GM21526 (cell line): Measurements from ENCODE around the gene ZBTB7C.

Experiments
- ATAC-seq: cut with Tn5 transposase; IDR thresholded peaks from one replicate; pipeline ENCODE4 v1.9.1; 2021; ENCODE audit warnings: moderate library complexity; ENCODE audit not compliant: unreplicated experiment, low FRiP score

The ZBTB7C gene

DNA sequence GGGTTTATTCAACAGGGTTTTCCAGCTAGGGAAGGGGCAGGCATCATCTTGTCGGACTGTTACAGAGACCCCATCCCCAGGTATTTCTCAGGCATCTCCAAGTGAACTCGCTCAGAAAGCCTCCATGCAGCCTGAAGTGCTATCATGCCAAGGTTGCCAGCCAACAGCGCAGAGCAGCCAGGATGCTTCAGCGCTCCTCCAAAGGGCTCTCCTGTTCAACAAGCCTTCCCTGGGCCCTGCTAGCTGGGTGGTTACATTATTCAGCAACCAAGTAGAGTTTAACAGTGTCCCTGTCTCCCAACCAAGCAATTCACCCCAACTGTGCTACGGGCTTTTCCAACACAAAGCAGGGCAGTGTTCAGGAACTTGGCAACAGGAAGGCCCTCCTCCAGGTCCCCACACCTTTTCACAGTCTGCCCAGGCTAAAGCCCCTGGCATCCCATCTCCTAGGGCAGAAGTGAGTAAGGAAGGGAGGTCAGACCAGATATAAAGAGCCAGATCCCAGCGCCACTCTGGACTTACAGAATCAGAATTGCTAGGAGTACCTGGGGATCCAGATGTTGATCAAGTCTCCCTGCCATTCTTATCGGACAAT, 52.9 kb downstream of the ZBTB7C start:
- no peak for ATAC-seq

DNA sequence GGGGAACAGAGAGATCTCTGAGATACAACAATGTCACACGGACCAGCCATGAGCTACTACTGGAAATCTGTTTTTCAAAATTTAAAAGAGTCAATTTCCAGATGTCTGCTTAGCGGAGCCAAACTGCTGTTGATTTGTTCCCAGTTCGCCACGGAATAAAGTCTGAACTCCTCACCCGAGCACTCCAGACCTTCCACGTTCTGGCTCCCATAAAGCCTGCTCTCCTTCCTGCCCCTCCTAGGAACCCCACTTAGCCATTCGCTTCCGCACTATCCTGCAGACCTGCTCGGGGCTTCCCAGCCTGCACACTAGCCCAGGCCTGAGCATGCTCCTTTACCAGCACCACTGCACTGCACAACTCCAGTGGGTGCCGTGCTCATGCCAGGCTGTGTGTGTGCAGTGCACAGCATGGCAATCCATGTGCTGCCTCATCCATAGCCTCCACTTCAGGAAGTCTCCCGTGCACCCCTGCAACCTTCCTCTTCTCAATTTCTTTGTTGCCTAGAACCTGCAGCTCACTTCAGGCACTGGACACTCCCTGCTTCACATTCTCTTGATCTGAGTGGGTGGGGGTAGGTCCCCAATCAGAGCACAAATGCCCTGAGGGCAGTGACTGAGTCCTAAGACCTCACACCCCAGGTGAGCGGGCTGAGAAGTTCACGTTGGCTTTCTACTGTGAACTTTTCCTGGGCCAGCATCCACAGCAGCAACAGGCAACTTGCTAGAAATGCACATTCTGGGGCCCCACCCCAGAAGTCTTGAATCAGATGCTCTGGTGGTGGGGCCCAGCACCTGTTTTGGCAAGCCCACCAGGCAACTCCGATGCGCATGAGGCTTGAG, 53.7 kb downstream of the ZBTB7C start:
- ATAC-seq: no peak

DNA sequence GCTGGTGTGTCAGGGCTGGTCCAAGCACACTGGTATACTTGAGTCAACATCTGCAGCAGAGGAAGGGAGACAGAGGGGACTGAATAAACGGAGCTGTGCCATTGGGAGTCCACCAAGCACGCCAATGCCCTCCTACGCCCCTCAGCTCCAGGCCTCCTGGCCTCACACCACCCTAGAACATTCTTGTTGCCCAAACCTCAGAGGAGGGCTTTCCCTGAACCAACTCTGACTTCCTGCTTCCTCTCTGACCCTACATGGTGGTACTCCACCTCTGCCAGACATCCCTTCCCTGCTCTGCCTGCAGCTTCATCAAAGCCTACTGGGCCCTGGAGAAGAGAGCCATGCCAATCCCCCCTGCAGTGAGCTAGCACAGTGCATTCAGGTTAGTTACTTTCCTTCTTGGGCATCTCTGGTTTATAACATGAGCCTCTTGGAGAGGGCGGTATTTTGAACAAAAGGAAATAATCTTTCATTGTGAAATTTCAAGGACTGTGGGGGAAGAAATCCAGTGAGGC, 54.4 kb downstream of the ZBTB7C start:
- no peak for ATAC-seq

DNA sequence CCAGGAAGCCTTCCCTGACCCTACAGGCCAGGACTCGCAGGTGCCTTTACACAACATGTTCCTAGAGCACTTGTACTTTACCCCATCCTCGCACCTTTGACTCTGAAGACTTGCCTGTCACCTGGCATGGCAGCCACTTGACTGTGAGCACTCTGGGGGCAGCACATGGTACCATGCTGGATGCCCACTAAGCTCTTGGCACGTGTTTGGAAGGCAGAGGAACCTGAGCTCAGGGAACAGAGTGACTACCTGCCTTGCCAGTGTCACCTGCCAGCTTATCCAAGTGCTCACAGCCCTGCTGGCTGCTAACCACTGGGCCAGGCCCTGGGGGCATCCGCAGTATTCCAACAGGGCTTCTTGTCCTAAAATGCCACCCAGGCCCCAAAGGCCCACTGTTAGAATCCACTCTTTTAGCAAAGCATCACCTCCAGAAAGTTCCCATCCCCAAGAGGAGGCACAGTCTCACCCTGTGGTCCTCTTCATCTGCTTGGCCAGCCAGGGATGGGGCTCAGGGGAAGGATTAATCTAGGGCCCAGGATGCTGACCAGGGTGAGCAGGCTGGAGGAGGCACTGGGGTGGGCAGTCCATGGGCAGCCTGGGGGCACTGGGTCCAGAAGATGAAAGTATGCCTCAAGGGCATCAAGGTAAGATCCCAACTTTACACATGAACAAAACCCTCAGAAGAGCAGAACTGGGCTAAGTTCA, 57.0 kb downstream of the ZBTB7C start:
- no peak for ATAC-seq

DNA sequence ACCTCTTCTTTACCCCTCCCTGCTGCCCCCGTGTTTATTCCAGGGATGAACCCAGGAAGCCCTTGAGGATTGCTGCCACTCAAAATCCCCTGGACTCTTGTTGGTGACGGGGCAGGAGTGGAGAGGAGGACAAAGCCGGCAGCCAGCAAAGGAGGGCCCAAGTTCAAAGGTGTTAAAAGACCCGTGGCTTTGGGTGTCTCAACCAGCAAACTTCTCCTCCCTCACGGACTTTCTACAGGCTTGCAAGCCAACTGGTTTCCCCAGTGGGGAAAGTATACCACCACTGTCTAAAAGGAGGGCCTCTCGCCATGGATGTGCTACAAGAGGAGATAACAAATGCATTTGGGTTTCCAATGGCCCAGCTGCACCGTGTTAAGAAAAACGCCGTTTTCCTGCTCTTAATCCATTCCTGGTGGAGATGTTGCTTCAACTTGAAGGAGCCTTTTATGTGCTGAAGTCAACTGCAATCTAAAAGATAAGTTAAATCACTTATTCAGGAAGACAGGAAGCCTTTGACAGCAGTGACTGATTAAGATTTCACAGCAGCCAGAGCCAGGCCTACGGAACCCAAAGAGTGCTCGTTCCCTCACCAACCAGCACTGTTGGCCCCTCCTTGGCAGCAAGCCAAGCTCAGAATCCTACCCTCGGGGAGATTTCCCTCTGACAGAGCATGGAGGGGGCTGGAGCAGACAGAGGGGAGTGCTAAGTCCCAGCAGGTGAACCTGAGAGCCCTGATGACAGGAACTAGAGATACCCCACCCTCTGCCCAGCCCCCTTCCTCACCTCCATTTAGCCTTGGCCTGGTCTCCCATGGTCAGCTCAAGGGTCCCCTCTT, 57.8 kb downstream of the ZBTB7C start:
- no peak for ATAC-seq

DNA sequence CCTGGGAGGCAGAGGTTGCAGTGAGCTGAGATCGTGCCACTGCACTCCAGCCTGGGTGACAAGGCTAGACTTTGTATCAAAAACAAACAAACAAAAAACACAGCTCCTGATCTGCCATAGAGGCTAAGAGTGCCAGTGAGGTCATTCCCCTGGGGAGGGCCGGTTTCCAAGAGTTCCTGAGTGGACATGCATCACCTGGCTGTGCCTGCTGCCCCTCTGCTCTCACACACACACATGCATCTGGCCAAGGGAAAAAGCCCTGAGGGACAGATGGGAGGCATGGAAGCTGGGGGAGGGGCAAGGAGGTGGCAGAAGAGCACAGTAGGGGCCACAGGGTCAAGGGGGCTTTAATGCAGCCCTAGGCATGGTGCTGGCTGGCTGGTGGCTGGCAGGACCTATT, 60.4 kb downstream of the ZBTB7C start:
- ATAC-seq: no peak

DNA sequence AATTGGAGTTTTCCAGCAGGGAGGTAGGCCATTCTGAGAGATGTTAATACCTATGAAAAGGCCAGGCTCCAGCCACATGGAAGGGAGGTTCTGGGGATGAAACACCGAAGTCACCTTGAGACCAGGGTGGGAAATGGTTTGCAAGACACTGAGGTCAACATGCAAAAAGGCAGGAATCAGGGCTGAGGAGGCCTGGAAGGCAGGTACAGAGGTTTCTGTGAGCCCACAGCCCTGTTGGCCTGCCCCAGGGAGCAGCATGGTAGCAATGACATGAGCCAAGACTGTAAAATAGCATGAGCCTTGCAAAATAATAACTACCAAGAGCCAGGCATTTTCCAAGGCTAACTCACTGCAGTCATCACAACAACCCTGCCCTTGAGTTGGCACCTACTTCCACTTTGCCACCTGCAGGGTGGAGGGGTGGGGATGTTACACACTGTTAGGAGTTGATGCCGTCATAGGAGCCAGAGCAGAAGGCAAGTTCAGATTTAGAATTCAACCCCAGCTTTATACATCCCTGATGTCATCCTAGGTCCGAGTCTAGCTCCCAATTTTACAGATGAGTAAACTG, 61.3 kb downstream of the ZBTB7C start:
- no peak for ATAC-seq

DNA sequence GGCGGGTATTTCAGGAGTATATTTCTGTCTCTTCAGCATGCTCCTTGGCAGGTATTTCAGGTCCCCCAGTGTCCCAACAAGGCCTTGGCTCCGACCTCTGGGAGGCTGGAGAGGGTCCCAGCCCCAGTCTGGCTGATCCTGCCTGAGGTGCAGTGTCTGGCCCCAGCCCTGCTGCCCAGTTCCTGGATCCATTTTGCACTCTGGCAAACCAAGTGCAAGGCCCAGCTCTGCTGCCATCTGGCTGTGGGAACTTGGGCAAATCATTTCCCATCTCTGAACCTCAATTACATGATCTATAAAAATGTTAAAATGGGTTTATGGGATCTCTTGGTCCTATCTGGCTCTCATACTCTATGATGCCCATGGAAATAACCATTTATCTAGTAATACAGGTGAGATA, 63.6 kb downstream of the ZBTB7C start:
- no peak for ATAC-seq

DNA sequence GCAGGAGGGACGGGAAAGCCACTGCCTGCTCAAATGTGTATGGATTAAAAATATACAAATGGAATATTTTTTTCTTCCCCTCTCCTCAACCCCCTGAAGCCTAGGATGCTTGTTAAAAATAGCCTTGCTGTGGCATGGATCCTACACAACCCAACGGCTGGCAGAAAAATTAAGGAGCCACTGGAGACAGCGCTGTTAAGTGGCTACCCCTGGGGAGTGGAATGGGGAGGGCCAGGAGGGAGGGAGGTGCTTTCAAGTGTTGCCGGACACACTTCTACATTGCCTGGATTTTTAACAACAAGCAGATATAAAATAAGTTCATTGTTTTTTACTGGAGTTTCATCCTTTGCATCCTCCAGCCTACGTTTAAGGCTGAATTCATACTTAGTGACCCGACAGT, 66.6 kb downstream of the ZBTB7C start:
- ATAC-seq: no peak

DNA sequence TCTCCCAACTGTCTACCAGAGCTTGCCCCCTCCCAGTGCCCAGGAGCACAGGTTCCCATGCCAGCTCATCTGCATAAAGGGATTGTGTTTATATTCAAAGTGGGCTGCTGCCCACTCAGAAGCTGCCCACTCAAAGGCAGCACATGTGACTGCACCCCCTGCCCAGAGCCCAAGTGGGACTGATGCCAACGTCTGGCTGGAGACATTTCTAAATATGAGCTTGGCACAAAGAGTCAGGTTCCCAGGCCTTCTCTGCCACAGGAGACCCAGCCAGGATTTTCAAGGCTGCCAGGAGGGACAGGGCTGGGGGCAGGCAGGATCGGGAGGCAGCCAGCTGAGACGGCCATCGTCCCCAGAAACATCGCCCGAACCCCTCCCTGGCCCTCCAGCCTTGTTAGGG, 67.1 kb downstream of the ZBTB7C start:
- no peak for ATAC-seq

DNA sequence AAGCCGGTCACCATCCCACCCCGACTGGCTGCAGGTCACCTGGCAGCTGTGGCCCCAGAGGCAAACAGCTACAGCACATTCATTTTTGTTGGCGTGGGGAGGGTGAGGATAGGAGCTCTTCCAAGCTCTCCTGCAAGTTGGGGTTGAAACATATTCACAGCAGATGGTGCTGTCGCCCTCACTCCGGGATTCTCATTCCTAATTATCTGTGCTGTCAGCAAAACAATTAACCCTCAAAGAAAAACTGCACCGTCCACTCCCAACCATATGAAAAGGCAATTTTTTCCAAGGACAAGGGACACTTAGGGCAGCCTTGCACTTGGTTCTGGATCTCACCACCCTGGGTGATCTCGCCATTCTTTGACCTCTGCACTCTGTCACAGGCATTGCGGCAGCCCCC, 68.6 kb downstream of the ZBTB7C start:
- no peak for ATAC-seq

DNA sequence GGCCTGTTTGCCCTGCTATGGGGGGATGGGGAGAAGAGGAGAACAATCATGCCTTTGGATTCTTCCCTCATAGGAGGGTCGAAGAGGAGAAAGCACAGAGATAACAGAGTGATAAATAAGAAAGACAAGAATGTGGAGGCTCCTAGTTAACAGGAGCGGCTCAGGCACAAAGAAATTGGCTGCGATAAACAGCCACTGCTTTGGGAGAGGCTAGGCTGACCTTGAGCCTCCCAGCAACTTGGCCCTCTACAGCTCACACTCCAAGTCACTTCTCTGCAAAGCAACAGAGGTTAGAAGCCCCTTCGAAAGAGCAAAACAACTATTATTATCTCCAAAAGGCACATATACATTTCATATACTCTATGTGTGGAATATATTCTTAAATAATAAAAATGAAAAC, 69.5 kb downstream of the ZBTB7C start:
- ATAC-seq: no peak

DNA sequence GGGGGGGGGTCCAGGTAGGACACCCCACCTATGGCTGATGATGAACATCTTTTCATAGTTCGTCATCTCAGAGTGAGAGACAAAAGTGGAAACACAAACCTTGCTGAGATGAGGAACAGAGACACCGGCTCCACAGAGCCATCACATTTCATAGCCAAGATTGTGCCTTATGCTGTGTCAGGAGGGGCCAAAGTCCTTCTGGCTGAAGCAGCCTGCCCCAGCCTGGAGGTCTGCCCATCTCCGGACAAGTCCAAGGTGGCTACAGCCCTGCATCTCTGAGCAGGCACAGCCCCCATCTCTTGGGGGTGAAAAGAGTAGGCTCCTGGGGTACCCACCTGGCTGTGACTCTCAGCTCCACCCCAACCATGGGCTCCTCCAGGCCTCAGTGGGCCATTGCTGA, 70.3 kb downstream of the ZBTB7C start:
- no peak for ATAC-seq

DNA sequence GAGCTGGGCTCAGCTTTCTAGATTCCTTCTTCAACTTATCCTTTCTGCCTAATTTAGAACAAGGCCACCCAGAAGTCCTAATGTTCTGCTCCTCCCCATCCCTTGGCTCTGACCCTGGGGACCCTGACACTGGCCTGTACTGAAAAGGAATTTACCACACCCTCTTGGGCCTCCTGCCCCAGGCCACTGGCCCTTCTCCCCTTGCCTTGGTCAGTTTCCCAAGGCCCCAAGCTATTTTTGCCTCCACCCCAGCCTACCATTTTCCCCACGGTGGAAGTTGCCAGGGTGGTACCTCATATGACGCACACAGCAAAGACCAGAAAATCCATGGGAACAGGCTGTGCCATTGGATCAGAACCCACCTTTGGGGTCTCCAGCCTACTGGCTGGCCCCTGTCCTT, 72.1 kb downstream of the ZBTB7C start:
- no peak for ATAC-seq

DNA sequence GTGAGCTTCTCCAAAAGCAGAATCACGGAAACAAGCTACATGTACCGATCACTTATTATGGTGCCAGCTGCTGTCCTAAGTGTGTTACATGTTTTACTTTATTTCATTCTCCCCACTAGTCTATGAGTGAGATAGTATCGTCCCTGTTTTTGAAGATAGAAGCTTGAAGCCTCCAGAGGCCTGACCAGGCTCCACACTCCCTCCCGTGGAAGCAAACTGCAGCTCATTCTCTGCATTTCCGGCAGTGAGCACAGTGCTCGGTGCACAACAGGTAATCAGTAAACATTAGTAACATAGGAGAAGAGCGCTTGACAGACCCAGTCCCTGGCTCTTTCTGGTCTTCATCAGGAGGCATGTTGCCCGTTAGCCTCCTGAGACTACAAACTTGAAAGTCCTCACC, 72.9 kb downstream of the ZBTB7C start:
- ATAC-seq: no peak

DNA sequence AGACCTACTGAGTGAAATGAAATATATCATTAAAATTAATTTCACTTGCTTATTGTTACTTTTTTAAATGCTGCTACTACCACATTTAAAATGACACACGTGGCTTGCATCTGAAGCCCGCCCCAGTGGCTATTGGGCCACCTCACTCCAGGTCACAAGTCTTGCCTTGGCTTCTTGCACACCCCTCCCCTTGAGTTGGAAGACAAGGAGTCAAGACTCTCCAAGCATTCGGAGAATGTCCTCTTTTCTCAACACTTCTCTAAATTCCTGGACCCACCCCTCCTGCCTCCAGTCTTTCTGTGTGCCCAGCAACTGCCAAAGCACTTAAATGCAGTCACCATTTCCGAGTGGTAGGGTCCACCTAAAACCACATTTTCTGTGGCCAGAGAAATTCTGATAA, 73.4 kb downstream of the ZBTB7C start:
- no peak for ATAC-seq

DNA sequence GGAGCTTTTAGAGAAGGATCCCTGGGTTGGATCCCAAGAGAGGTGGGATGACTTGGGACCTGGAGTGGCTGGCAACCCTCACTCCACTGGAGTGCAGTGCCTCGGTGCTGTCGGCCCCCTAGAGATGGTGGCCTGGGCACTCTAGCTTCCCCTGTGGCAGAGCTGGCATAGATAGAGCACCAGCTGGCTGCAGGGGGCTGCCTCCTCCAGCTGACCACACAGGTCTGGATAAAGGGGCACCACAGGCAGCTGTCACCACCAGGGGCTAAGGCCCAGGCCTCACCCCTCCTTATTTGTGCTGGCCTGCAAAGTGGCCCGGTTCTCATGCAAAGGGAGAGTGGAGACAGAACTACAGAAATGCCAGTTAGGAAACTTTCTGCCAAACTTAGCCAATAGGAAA, 74.3 kb downstream of the ZBTB7C start:
- ATAC-seq: no peak

DNA sequence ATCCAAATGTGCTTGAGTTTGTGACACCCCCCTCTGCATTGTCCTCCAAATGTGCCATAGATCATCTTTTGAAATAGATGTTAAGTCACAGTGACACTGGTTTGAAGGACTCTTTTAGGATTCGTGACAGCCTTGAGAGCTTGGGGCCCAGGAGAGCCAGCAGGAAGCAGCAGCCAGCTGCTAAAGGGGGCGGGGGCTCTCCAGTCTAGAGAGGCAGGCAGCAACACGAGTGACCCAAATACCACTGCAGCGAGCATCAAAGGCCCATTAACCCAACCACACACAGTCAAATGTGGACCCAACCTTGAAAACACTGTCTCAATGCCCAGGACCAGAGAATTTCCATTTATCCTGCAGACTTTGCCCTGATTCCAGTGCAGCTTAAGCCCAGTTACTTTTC, 75.6 kb downstream of the ZBTB7C start:
- ATAC-seq: no peak

DNA sequence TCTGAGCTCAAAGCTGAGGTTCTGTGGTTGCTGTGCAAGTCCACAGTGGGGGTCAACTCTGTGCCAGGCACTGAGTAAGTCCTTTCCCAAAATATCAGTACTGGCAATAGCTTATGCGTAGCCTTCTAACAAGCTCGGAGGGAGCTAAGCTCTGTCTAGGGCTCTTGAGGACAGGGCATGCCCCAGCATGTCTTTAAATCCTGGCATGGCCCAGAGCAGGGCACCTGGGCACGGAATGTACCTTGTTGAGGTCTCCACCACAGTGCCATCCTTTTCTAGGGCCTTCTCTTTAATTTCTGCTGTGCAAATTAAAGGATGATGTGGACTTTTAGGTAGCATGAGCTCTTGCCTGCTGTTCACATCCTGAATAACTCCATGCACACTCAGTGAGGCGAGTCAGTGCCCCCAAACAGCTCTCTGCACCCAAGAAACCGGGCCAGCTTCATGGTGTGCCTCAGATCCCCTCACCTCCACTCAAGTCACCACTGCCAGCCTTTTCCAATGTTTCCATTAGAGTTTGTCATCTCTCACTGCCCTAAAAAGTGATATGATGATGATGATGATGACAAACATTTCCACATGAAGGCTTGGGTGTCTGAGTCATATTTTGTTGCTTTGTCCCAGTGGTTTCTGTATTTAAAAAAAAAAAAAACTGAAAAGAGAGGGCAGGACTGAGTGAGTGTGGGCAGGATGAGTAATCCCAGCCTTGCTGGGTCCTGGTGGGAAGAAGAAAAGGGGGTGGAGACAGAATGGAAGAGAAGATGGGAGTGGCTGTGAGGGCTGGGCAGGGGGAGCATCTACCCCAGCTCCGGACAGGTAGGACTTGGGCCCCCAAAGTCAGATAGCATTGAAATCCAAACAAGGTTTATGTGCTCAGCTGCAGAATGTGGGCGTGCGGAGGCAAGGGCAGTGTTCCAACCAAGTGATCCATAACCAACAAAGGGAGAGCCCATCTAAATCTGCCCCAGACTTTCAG, 78.9 kb downstream of the ZBTB7C start:
- ATAC-seq: no peak
